A549 (cell line): Measurements from ENCODE around the gene ST6GAL1. TPM values are rescaled to one million over a fixed set of nuclear protein-coding genes. Genes with fewer than 3 reads are reported as not detected.

Experiments used
- ATAC-seq, 2 experiments: fragments of 200-7000 bp in 1 of 2; fragments of >200 bp in 1 of 2; cut with Nextera tagmentation in 1 of 2; cut with Tn5 transposase in 1 of 2; 3 replicates each; pipeline versions ENCODE4 v1.8.0 to v1.9.1; 2018 to 2020; ENCODE audit warnings: mild to moderate bottlenecking in 1 of 2, moderate library complexity in 1 of 2
- CTCF ChIA-PET: fragments of 300-600 bp; sonication (Branson Sonifier 250); formaldehyde crosslinking; extraction: SDS; loops from one replicate; lab custom pipeline; 2021; ENCODE audit warnings: antibody characterized with exemption, inconsistent platforms; lab: Yijun Ruan, JAX
- POLR2A ChIA-PET: fragments of 350-600 bp; formaldehyde crosslinking; extraction: SDS; loops from one replicate; lab custom pipeline; 2021; ENCODE audit warnings: antibody characterized with exemption, inconsistent platforms; lab: Yijun Ruan, JAX
- DNase-seq, 2 experiments: peaks; one replicate each; pipeline versions ENCODE4 v3.0.0 to v3.0.0-alpha.2; 2011 to 2016; ENCODE audit warnings: low read depth in 1 of 2, low spot score in 1 of 2
- FAIRE-seq: peaks from 2 replicates; lab custom pipeline; 2011; peaks lifted over from hg19 to GRCh38; lab: Jason Lieb, UNC
- H3K27ac ChIP-seq, 2 experiments: fragments of >200 bp; sonication (Bioruptor Twin); formaldehyde crosslinking; 3 replicates each; pipeline ENCODE4 v1.5.1; 2016 to 2017
- H3K4me1 ChIP-seq: fragments of >200 bp; sonication (Bioruptor Twin); formaldehyde crosslinking; 3 replicates; pipeline ENCODE4 v1.6.1; 2016
- H3K4me2 ChIP-seq: fragments of >200 bp; sonication (Bioruptor Twin); formaldehyde crosslinking; 3 replicates; pipeline ENCODE4 v1.6.1; 2016
- H3K4me3 ChIP-seq: fragments of >200 bp; sonication (Bioruptor Twin); formaldehyde crosslinking; 3 replicates; pipeline ENCODE4 v1.5.1; 2016
- H3K9me3 ChIP-seq: fragments of >200 bp; sonication (Bioruptor Twin); formaldehyde crosslinking; 3 replicates; pipeline ENCODE4 v1.6.1; 2016
- CBX2 ChIP-seq: fragments of 200-600 bp; sonication (generic); IDR thresholded peaks from 2 replicates; pipeline ENCODE4 v1.6.1; 2016; ENCODE audit warnings: low read depth, mild to moderate bottlenecking, borderline replicate concordance
- CBX8 ChIP-seq: fragments of 200-600 bp; sonication (generic); IDR thresholded peaks from 2 replicates; pipeline ENCODE4 v1.6.1; 2016
- CEBPB ChIP-seq, 2 experiments: fragments of >200 bp in 1 of 2; sonication (Bioruptor Twin) in 1 of 2; formaldehyde crosslinking in 1 of 2; IDR thresholded peaks; 2 replicates each; pipeline ENCODE4 v1.6.1; 2012 to 2016
- CHD4 ChIP-seq: fragments of 200-600 bp; sonication (generic); IDR thresholded peaks from 2 replicates; pipeline ENCODE4 v1.6.1; 2016; ENCODE audit warnings: antibody characterized with exemption, mild to moderate bottlenecking, borderline replicate concordance
- HOXA7 ChIP-seq: fragments of 250-450 bp; sonication (Bioruptor Pico); IDR thresholded peaks from 2 replicates; pipeline ENCODE4 v1.5.0; 2020; ENCODE audit warnings: mild to moderate bottlenecking, moderate library complexity
- JUNB ChIP-seq: fragments of >200 bp; sonication (Bioruptor Twin); formaldehyde crosslinking; IDR thresholded peaks from 2 replicates; pipeline ENCODE4 v1.6.1; 2016
- KDM1A ChIP-seq: fragments of 200-600 bp; sonication (generic); IDR thresholded peaks from 2 replicates; pipeline ENCODE4 v1.6.1; 2016; ENCODE audit warnings: low read depth, mild to moderate bottlenecking
- NFE2L2 ChIP-seq: fragments of 150-350 bp; conservative IDR thresholded peaks from 2 replicates; pipeline ENCODE4 v1.6.1; 2014; ENCODE audit warnings: low read length
- NR3C1 ChIP-seq: fragments of >200 bp; sonication (Bioruptor Twin); formaldehyde crosslinking; IDR thresholded peaks from 3 replicates; pipeline ENCODE4 v1.6.1; 2017
- RARB ChIP-seq: fragments of 250-450 bp; sonication (Bioruptor Pico); IDR thresholded peaks from 2 replicates; pipeline ENCODE4 v1.8.0; 2021; ENCODE audit warnings: mild to moderate bottlenecking, moderate library complexity
- RCOR1 ChIP-seq: fragments of 150-350 bp; IDR thresholded peaks from 2 replicates; pipeline ENCODE4 v1.6.1; 2014; ENCODE audit warnings: antibody characterized with exemption, low read length, low read depth
- RNF2 ChIP-seq: fragments of 200-600 bp; sonication (generic); IDR thresholded peaks from 2 replicates; pipeline ENCODE4 v1.6.1; 2016; ENCODE audit warnings: low read depth, mild to moderate bottlenecking, antibody characterized with exemption, moderate library complexity, borderline replicate concordance
- WGBS: methylation state at CpG from one replicate; pipeline ENCODE4 v1.1.6; 2017; ENCODE audit errors: missing lambda C conversion rate; 5-methylcytosine and 5-hydroxymethylcytosine counted together
- polyA plus RNA-seq, 4 experiments: library from polyadenylated mRNA; depleted of rRNA in 3 of 4; stranded (reverse); fragments of >200 nt; fragmentation: RNase III in 1 of 4; extraction: RNeasy Plus Mini Kit Qiagen cat#74134 plus additional on column Dnase treatment in 1 of 4; gene quantifications; 2 replicates in 3 of 4; 3 replicates in 1 of 4; pipeline ENCODE4 v1.2.3, GENCODE V29; 2011 to 2017
- TF ChIP-seq, protein P1 (sequence below): fragments of 450-650 bp; IDR thresholded peaks from 2 replicates; pipeline ENCODE4 v1.6.1; 2014; ENCODE audit warnings: antibody characterized with exemption
- TF ChIP-seq, protein P2 (sequence below): fragments of 250-450 bp; sonication (Bioruptor Pico); IDR thresholded peaks from 2 replicates; pipeline ENCODE4 v1.5.0; 2020; ENCODE audit warnings: low read depth, mild to moderate bottlenecking, moderate library complexity

The ST6GAL1 gene
- polyA plus RNA-seq, 2 of the 4 experiments (the other 2 are of a cell fraction): 3.9 to 6.5 TPM

DNA sequence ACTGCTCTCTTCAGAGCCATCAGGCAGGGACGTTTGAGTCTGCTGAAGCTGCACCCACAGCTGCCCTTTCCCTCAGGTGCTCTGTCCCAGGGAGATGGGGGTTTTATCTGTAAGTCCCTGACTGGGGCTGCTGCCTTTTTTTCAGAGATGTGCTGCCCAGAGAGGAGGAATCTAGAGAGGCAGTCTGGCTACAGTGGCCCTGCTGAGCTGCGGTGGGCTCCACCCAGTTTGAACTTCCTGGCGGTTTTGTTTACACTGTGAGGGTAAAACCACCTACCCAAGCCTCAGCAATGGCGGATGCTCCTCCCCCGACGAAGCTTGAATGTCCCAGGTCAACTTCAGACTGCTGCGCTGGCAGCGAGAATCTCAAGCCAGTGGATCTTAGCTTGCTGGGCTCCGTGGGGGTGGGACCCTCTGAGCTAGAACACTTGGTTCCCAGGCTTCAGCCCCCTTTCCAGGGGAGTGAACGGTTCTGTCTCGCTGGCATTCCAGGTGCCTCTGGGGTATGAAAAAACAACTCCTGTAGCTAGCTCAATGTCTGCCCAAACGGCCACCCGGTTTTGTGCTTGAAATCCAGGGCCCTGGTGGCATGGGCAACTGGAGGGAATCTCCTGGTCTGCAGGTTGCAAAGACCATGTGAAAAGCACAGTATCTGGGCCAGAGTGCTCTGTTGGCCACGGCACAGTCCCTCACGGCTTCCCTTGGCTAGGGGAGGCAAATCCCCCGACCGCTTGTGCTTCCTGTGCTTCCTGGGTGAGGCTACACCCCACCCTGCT is 21.1 kb upstream of the ST6GAL1 start:
- H3K4me3 ChIP-seq: no peak overlapping the region
- H3K9me3 ChIP-seq: no peaks in the 10 kb centered on the region
- no peaks in the 10 kb centered on the region for H3K4me1 ChIP-seq
- ATAC-seq (no peak), DNase-seq (no peak)
- WGBS: 80% methylated on average over 3 of the region's 17 CpGs
- no peak for TF ChIP-seq RARB (CRISPR knock-in tag)
- no peak for TF ChIP-seq RCOR1
- TF ChIP-seq CEBPB (IDR thresholded peaks at IDR 0.05): no peak
- no peak for TF ChIP-seq JUNB
- TF ChIP-seq CHD4: no peak
- TF ChIP-seq, protein P1, sequence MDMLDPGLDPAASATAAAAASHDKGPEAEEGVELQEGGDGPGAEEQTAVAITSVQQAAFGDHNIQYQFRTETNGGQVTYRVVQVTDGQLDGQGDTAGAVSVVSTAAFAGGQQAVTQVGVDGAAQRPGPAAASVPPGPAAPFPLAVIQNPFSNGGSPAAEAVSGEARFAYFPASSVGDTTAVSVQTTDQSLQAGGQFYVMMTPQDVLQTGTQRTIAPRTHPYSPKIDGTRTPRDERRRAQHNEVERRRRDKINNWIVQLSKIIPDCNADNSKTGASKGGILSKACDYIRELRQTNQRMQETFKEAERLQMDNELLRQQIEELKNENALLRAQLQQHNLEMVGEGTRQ: no peak
- TF ChIP-seq, all 56 proteins: peak for 0
- no peak for FAIRE-seq
- CTCF ChIA-PET: interaction anchor here (0.9 kb wide), 1 partner anchor 13 kb away, joined by 3 read pairs; no protein-coding TSS in a partner anchor
- no peak overlapping the region for H3K27ac ChIP-seq
- no peak overlapping the region for H3K4me2 ChIP-seq
- POLR2A ChIA-PET: no interaction called here

DNA sequence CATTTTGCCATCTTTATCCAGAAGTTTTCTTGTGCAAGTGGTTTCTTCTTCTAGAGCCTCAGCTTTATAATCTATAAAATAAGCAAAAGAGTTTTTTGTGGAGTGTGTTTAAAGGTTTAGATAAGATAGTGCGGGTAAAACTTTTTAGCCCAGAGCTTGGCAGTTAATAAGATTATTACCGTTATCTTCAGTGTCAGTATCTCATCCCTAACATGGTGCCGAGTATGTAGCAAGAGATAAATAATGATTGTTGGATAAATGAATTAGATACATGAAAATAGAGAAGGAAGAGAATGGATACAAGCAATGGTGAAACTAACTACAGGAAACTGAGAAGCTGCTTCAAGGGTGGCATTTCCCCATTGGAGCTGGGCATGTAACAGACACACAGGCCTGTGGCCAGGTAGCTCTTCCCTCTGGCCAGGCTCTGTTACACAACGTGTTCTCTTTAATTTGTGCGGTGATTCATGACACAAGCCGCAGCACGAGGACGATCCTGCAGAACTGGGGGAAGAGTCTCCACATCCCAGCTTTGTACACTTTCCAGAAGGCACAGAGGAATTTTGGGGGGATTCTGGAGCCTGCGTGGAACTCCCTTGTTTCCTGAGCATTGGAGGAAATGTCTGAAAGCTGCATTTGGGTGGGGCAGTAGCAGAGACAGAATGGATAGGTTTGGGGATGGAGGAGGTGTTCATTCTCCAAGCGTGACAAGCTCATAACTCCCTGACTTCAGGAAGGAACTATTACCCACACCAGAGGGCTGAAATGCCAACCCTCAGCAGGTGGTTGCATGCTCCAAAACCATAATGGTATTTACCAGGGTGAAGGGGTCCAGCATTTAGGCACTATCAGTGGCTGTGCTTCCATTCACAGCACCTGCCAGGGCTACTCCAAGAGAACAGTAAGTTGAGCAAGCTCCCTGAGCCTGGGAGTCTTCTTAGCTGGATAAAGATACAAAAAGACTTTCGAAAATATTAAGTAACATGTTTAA is 14.2 kb upstream of the ST6GAL1 start:
- Histone ChIP-seq H3K4me1 (no peaks in the 10 kb centered on the region), H3K4me3 (no peak overlapping the region), H3K4me2 (no peak overlapping the region), H3K27ac (no peak overlapping the region), H3K9me3 (no peaks in the 10 kb centered on the region)
- DNase-seq (no peak), ATAC-seq (no peak), FAIRE-seq (no peak)
- WGBS: 51% methylated on average over 10 of the region's 11 CpGs
- ChIA-PET POLR2A (no interaction called here), CTCF (interaction anchor here (0.6 to 1.2 kb wide), 2 partner anchors 13 to 36 kb away, joined by 3 read pairs; no protein-coding TSS in a partner anchor)
- TF ChIP-seq, protein P2, sequence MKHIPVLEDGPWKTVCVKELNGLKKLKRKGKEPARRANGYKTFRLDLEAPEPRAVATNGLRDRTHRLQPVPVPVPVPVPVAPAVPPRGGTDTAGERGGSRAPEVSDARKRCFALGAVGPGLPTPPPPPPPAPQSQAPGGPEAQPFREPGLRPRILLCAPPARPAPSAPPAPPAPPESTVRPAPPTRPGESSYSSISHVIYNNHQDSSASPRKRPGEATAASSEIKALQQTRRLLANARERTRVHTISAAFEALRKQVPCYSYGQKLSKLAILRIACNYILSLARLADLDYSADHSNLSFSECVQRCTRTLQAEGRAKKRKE (CRISPR knock-in tag): no peak
- TF ChIP-seq RNF2 (no peak), NR3C1 (no peak)

DNA sequence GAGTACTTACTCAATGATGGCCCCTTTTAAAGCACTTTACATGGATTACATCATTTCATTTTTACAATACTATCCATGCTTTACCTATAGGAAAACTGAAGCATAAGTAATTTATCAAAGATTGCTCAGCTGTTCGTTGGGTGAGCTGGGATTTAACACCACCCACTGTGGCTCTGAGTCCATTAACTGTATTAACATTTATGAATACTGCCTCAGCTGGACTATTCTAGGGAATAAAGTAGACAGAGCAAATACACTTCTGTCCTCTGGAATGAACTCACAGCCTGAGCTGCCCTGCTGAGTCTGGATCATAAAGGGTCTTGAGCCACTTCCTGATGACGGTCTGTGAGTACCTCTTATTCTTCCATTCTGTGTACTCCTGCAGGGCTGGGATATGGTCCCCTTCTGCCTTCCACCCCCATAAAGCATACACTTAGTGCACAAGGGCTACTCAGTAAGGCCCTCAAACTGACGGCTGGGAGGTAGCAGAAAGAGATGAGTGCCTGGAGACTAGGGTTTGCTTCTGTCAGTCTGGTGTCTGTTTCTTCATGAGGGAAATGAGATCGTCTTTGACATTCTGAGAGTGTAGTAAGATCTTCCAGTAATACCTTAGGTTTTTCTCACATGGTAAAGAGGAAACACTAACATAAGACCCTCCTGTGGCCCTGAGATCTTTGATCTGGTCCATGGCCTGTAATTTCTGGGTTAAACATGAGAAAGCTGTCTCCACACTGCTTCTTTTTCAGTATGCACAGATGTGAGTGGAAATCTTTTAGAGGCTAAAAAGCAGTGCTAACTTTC is 12.6 kb upstream of the ST6GAL1 start:
- 61% methylated on average over 4 of the region's 4 CpGs for WGBS
- H3K4me3 ChIP-seq: no peak overlapping the region
- TF ChIP-seq, protein P2 (CRISPR knock-in tag): no peak
- TF ChIP-seq NFE2L2: no peak
- TF ChIP-seq RARB (CRISPR knock-in tag): no peak
- no peak for TF ChIP-seq RCOR1
- TF ChIP-seq CHD4: no peak
- no peak for TF ChIP-seq CBX2
- TF ChIP-seq CBX8: no peak
- TF ChIP-seq KDM1A: no peak
- TF ChIP-seq HOXA7 (CRISPR knock-in tag): no peak
- no peaks in the 10 kb centered on the region for H3K4me1 ChIP-seq
- no peak overlapping the region for H3K4me2 ChIP-seq
- ChIA-PET POLR2A (no interaction called here), CTCF (no interaction called here)
- no peaks in the 10 kb centered on the region for H3K9me3 ChIP-seq
- ATAC-seq: no peak
- no peak overlapping the region for H3K27ac ChIP-seq
- no peak for DNase-seq
- no peak for FAIRE-seq
